Esophagus muscularis mucosa (tissue), 4 donors: ENCODE measurements around the gene SOX1. TPM values are rescaled to one million over a fixed set of nuclear protein-coding genes. Genes with fewer than 3 reads are reported as not detected.

Experiments used
- DNase-seq: peaks from one replicate; pipeline ENCODE4 v3.0.0-alpha.2; 2017; ENCODE audit errors: extremely low spot score
- H3K27ac ChIP-seq, 4 donors: fragments of 200-600 bp; sonication (generic); replicated peaks in 1 of 4; 1 replicate in 3 of 4; 2 replicates in 1 of 4; pipeline ENCODE4 v1.5.1; 2016 to 2019; ENCODE audit warnings: mild to moderate bottlenecking in 1 of 4
- H3K27me3 ChIP-seq, 4 donors: fragments of 200-600 bp; sonication (generic); one replicate each; pipeline versions ENCODE4 v1.5.1 to v1.6.0; 2016 to 2019
- H3K36me3 ChIP-seq, 4 donors: fragments of 200-600 bp; sonication (generic); one replicate each; pipeline ENCODE4 v1.5.1; 2016 to 2019
- H3K4me1 ChIP-seq, 4 donors: fragments of 200-600 bp; sonication (generic); one replicate each; pipeline ENCODE4 v1.5.1; 2016 to 2019
- H3K4me3 ChIP-seq, 4 donors: fragments of 200-600 bp; sonication (generic); 1 replicate in 2 of 4; 2 replicates in 2 of 4; pipeline ENCODE4 v1.5.1; 2016 to 2019; ENCODE audit warnings: mild to moderate bottlenecking in 4 of 4, moderate library complexity in 1 of 4
- H3K9me3 ChIP-seq, 4 donors: fragments of 200-600 bp; sonication (generic); 1 replicate in 3 of 4; 2 replicates in 1 of 4; pipeline ENCODE4 v1.5.1; 2016 to 2019
- CTCF ChIP-seq, 3 experiments: fragments of 200-600 bp in 2 of 3; fragments of 450-650 bp in 1 of 3; sonication (generic) in 2 of 3; IDR thresholded peaks; one replicate each; pipeline ENCODE4 v1.5.1; 2017 to 2019; ENCODE audit warnings: antibody characterized with exemption in 3 of 3, mild to moderate bottlenecking in 2 of 3, moderate library complexity in 1 of 3
- EP300 ChIP-seq: sonication (generic); formaldehyde crosslinking; IDR thresholded peaks from one replicate; pipeline ENCODE4 v1.6.1; 2017; ENCODE audit warnings: antibody characterized with exemption
- POLR2A ChIP-seq: fragments of 450-650 bp; IDR thresholded peaks from one replicate; pipeline ENCODE4 v1.6.1; 2017; ENCODE audit warnings: antibody characterized with exemption, moderate library complexity, mild to moderate bottlenecking, low read depth
- POLR2AphosphoS5 ChIP-seq, 2 donors: sonication (generic); formaldehyde crosslinking; IDR thresholded peaks; one replicate each; pipeline ENCODE4 v1.6.1; 2017; ENCODE audit warnings: antibody characterized with exemption in 2 of 2
- WGBS: methylation state at CpG from one replicate; pipeline ENCODE4 v1.1.5; 2018; 5-methylcytosine and 5-hydroxymethylcytosine counted together
- intact Hi-C: fragments of 100-400 bp; cut with DNase I; formaldehyde crosslinking; loops from one replicate; pipeline ENCODE4 v1.15.1; 2023
- total RNA-seq, 4 donors: library from RNA; depleted of rRNA; stranded (reverse); fragments of >200 nt; gene quantifications; one replicate each; pipeline versions ENCODE4 v1.1.0 to v1.2.1, GENCODE V29; 2016

Gene SOX1
- total RNA-seq = under 1 TPM in 2 of 4 donors, not detected in 2; under 0.01 to 0.17 TPM

- no peaks in the 10 kb centered on the region for H3K36me3 ChIP-seq
- 2% methylated on average over 34 of the region's 66 CpGs for WGBS
- DNase-seq = peak; percentile 47
- intact Hi-C loops = no loop called here
- H3K9me3 ChIP-seq = no peaks in the 10 kb centered on the region
- TF ChIP-seq EP300 (no peak), POLR2A (no peak), POLR2AphosphoS5 (IDR thresholded peaks at IDR 0.05) (no peak), CTCF (IDR thresholded peaks at IDR 0.05) (no peak)
- no peak within 1 kb of the TSS for H3K27ac ChIP-seq
- peaks cover 14 to 50% (median 38%) of the 10 kb centered on the region in 4 donors for H3K4me1 ChIP-seq
- peaks cover 0 to 95% (median 62%) of the 10 kb centered on the region in 4 donors for H3K27me3 ChIP-seq
- peak within 1 kb of the TSS; percentile 42 to 52 (median 44) for H3K4me3 ChIP-seq
Observed at GRCh38 chr13:112067116-112067741, at the start of gene SOX1. SOX1 (plus strand) TSS chr13:112067149; CDS start chr13:112067659, 510 bp downstream.

GRCh38 chr13:112024577-112024976, 42.4 kb upstream of the SOX1 start:
- Histone ChIP-seq H3K27ac (no peak overlapping the region), H3K27me3 (peaks cover 0 to 31% (median 0%) of the 10 kb centered on the region in 4 donors), H3K4me3 (no peak overlapping the region), H3K36me3 (no peaks in the 10 kb centered on the region), H3K4me1 (no peaks in the 10 kb centered on the region), H3K9me3 (peaks cover 0 to 12% (median 2%) of the 10 kb centered on the region in 4 donors)
- intact Hi-C loops = no loop called here
- no peak for TF ChIP-seq EP300
- no peak for TF ChIP-seq POLR2A
- TF ChIP-seq POLR2AphosphoS5 (IDR thresholded peaks at IDR 0.05) = no peak
- no peak for TF ChIP-seq CTCF (IDR thresholded peaks at IDR 0.05)
- DNase-seq = no peak
- WGBS = 93% methylated on average over 11 of the region's 11 CpGs

GRCh38 chr13:112027250-112027649, 39.7 kb upstream of the SOX1 start:
- Histone ChIP-seq H3K4me3 (no peak overlapping the region), H3K4me1 (no peaks in the 10 kb centered on the region), H3K27me3 (peaks cover 0 to 31% (median 0%) of the 10 kb centered on the region in 4 donors), H3K27ac (no peak overlapping the region), H3K9me3 (no peaks in the 10 kb centered on the region), H3K36me3 (no peaks in the 10 kb centered on the region)
- DNase-seq = no peak
- intact Hi-C loops = no loop called here
- 82% methylated on average over 9 of the region's 11 CpGs for WGBS
- TF ChIP-seq POLR2A (no peak), CTCF (IDR thresholded peaks at IDR 0.05) (no peak), POLR2AphosphoS5 (IDR thresholded peaks at IDR 0.05) (no peak), EP300 (no peak)

GRCh38 chr13:112028481-112028880, 38.5 kb upstream of the SOX1 start:
- Histone ChIP-seq H3K4me1 (no peaks in the 10 kb centered on the region), H3K4me3 (no peak overlapping the region), H3K27ac (no peak overlapping the region), H3K9me3 (no peaks in the 10 kb centered on the region), H3K36me3 (no peaks in the 10 kb centered on the region), H3K27me3 (peaks cover 0 to 31% (median 0%) of the 10 kb centered on the region in 4 donors)
- DNase-seq = no peak
- intact Hi-C loops = no loop called here
- TF ChIP-seq POLR2A (no peak), CTCF (IDR thresholded peaks at IDR 0.05) (no peak), EP300 (no peak), POLR2AphosphoS5 (IDR thresholded peaks at IDR 0.05) (no peak)
- 77% methylated on average over 14 of the region's 14 CpGs for WGBS

GRCh38 chr13:112029143-112029542, 37.8 kb upstream of the SOX1 start:
- Histone ChIP-seq H3K9me3 (no peaks in the 10 kb centered on the region), H3K27me3 (peaks cover 0 to 31% (median 0%) of the 10 kb centered on the region in 4 donors), H3K4me3 (no peak overlapping the region), H3K36me3 (no peaks in the 10 kb centered on the region), H3K4me1 (no peaks in the 10 kb centered on the region), H3K27ac (no peak overlapping the region)
- 88% methylated on average over 11 of the region's 11 CpGs for WGBS
- no peak for DNase-seq
- TF ChIP-seq POLR2A (no peak), EP300 (no peak), CTCF (IDR thresholded peaks at IDR 0.05) (no peak), POLR2AphosphoS5 (IDR thresholded peaks at IDR 0.05) (no peak)
- intact Hi-C loops = no loop called here
